Stimulated activated naive CD8-positive, alpha-beta T cell treated with anti-CD3 and anti-CD28 coated beads, Interleukin-15, Interleukin-2, amounts not matched to agents 100 ng/mL and 50 ng/mL, for 24 hours (primary cell): ENCODE measurements around the gene CCDC106.
A peak's percentile ranks its signal among the peaks of the same experiment; 100 is the strongest.

Experiments
- H3K27ac Mint-ChIP-seq: one replicate; pipeline ENCODE4 v1.8.0; 2021; ENCODE audit warnings: mild to moderate bottlenecking, mixed read lengths
- H3K27me3 Mint-ChIP-seq: one replicate; pipeline ENCODE4 v1.8.0; 2021; ENCODE audit warnings: mixed read lengths
- H3K36me3 Mint-ChIP-seq: one replicate; pipeline ENCODE4 v1.8.0; 2021; ENCODE audit warnings: low read depth, mixed read lengths
- H3K4me1 Mint-ChIP-seq: one replicate; pipeline ENCODE4 v1.8.0; 2021; ENCODE audit warnings: low read depth, mixed read lengths
- H3K4me3 Mint-ChIP-seq: one replicate; pipeline ENCODE4 v1.8.0; 2021; ENCODE audit warnings: mild to moderate bottlenecking, mixed read lengths
- H3K9me3 Mint-ChIP-seq: one replicate; pipeline ENCODE4 v1.8.0; 2021; ENCODE audit warnings: mixed read lengths

The CCDC106 gene

GRCh38 chr19:55660404-55660803, 12.4 kb downstream of the CCDC106 start:
- Mint-ChIP-seq H3K27me3 (no peaks in the 10 kb centered on the region), H3K27ac (peak overlapping the region; percentile 55), H3K4me1 (peaks cover 57% of the 10 kb centered on the region), H3K36me3 (peaks cover 78% of the 10 kb centered on the region), H3K4me3 (no peak overlapping the region), H3K9me3 (no peaks in the 10 kb centered on the region)

- Mint-ChIP-seq H3K9me3 (no peaks in the 10 kb centered on the region), H3K36me3 (peaks cover 76% of the 10 kb centered on the region), H3K4me1 (peaks cover 54% of the 10 kb centered on the region), H3K27me3 (no peaks in the 10 kb centered on the region), H3K27ac (no peak overlapping the region), H3K4me3 (no peak overlapping the region)
These were observed 13.0 kb downstream of the CCDC106 start for GRCh38 chr19:55660991-55661390.

GRCh38 chr19:55661826-55662225, 13.8 kb downstream of the CCDC106 start:
- Mint-ChIP-seq H3K27ac (peak overlapping the region; percentile 50), H3K4me1 (peaks cover 49% of the 10 kb centered on the region), H3K4me3 (no peak overlapping the region), H3K9me3 (no peaks in the 10 kb centered on the region), H3K36me3 (peaks cover 74% of the 10 kb centered on the region), H3K27me3 (no peaks in the 10 kb centered on the region)

GRCh38 chr19:55663846-55664536, 16.0 kb downstream of the CCDC106 start:
- Mint-ChIP-seq H3K4me1 (peaks cover 42% of the 10 kb centered on the region), H3K27ac (no peak overlapping the region), H3K36me3 (peaks cover 71% of the 10 kb centered on the region), H3K4me3 (no peak overlapping the region), H3K27me3 (no peaks in the 10 kb centered on the region), H3K9me3 (no peaks in the 10 kb centered on the region)

GRCh38 chr19:55666343-55667005, 18.5 kb downstream of the CCDC106 start:
- Mint-ChIP-seq H3K27ac (no peak overlapping the region), H3K4me3 (no peak overlapping the region), H3K9me3 (no peaks in the 10 kb centered on the region), H3K27me3 (no peaks in the 10 kb centered on the region), H3K36me3 (peaks cover 71% of the 10 kb centered on the region), H3K4me1 (peaks cover 50% of the 10 kb centered on the region)

- peaks cover 48% of the 10 kb centered on the region for H3K4me1 Mint-ChIP-seq
- H3K4me3 Mint-ChIP-seq: no peak overlapping the region
- H3K36me3 Mint-ChIP-seq: peaks cover 66% of the 10 kb centered on the region
- H3K27ac Mint-ChIP-seq: no peak overlapping the region
- H3K9me3 Mint-ChIP-seq: no peaks in the 10 kb centered on the region
- no peaks in the 10 kb centered on the region for H3K27me3 Mint-ChIP-seq
These were observed 19.0 kb downstream of the CCDC106 start for GRCh38 chr19:55667006-55667381.

- no peak overlapping the region for H3K27ac Mint-ChIP-seq
- peaks cover 68% of the 10 kb centered on the region for H3K36me3 Mint-ChIP-seq
- peaks cover 49% of the 10 kb centered on the region for H3K4me1 Mint-ChIP-seq
- no peaks in the 10 kb centered on the region for H3K9me3 Mint-ChIP-seq
- no peak overlapping the region for H3K4me3 Mint-ChIP-seq
- H3K27me3 Mint-ChIP-seq: no peaks in the 10 kb centered on the region
These were observed 19.5 kb downstream of the CCDC106 start for GRCh38 chr19:55667511-55667910.

GRCh38 chr19:55667958-55668357, 19.9 kb downstream of the CCDC106 start:
- peaks cover 45% of the 10 kb centered on the region for H3K4me1 Mint-ChIP-seq
- H3K36me3 Mint-ChIP-seq: peaks cover 64% of the 10 kb centered on the region
- no peak overlapping the region for H3K27ac Mint-ChIP-seq

GRCh38 chr19:55668603-55669348, 20.8 kb downstream of the CCDC106 start:
- H3K27ac Mint-ChIP-seq: no peak overlapping the region
- no peak overlapping the region for H3K4me3 Mint-ChIP-seq
- peaks cover 63% of the 10 kb centered on the region for H3K36me3 Mint-ChIP-seq
- no peaks in the 10 kb centered on the region for H3K27me3 Mint-ChIP-seq
- H3K4me1 Mint-ChIP-seq: peaks cover 43% of the 10 kb centered on the region
- no peaks in the 10 kb centered on the region for H3K9me3 Mint-ChIP-seq

More at GRCh38 chr19:55667958-55668357, 19.9 kb downstream of the CCDC106 start:
- Mint-ChIP-seq H3K27me3 (no peaks in the 10 kb centered on the region), H3K9me3 (no peaks in the 10 kb centered on the region), H3K4me3 (no peak overlapping the region)

- Mint-ChIP-seq H3K4me1 (peaks cover 49% of the 10 kb centered on the region), H3K9me3 (no peaks in the 10 kb centered on the region), H3K36me3 (peaks cover 59% of the 10 kb centered on the region), H3K27me3 (no peaks in the 10 kb centered on the region), H3K4me3 (no peak overlapping the region), H3K27ac (no peak overlapping the region)
These were observed 21.6 kb downstream of the CCDC106 start for GRCh38 chr19:55669418-55670279.

- peaks cover 49% of the 10 kb centered on the region for H3K4me1 Mint-ChIP-seq
These were observed 22.5 kb downstream of the CCDC106 start for GRCh38 chr19:55670280-55671053.

GRCh38 chr19:55671054-55671378, 23.0 kb downstream of the CCDC106 start:
- Mint-ChIP-seq H3K9me3 (no peaks in the 10 kb centered on the region), H3K27me3 (no peaks in the 10 kb centered on the region), H3K4me3 (no peak overlapping the region), H3K27ac (peak overlapping the region; percentile 34), H3K36me3 (peaks cover 55% of the 10 kb centered on the region), H3K4me1 (peaks cover 47% of the 10 kb centered on the region)

More at GRCh38 chr19:55670280-55671053, 22.5 kb downstream of the CCDC106 start:
- H3K4me3 Mint-ChIP-seq: no peak overlapping the region
- H3K36me3 Mint-ChIP-seq: peaks cover 57% of the 10 kb centered on the region
- no peaks in the 10 kb centered on the region for H3K27me3 Mint-ChIP-seq
- H3K27ac Mint-ChIP-seq: peak overlapping the region; percentile 34
- no peaks in the 10 kb centered on the region for H3K9me3 Mint-ChIP-seq

- no peak overlapping the region for H3K4me3 Mint-ChIP-seq
- no peaks in the 10 kb centered on the region for H3K9me3 Mint-ChIP-seq
- H3K27ac Mint-ChIP-seq: no peak overlapping the region
- no peaks in the 10 kb centered on the region for H3K27me3 Mint-ChIP-seq
- peaks cover 54% of the 10 kb centered on the region for H3K4me1 Mint-ChIP-seq
- H3K36me3 Mint-ChIP-seq: peaks cover 54% of the 10 kb centered on the region
These were observed 24.4 kb downstream of the CCDC106 start for GRCh38 chr19:55672418-55672817.

- Mint-ChIP-seq H3K27ac (peak overlapping the region; percentile 59), H3K27me3 (no peaks in the 10 kb centered on the region), H3K4me3 (peak overlapping the region; percentile 32), H3K4me1 (peaks cover 55% of the 10 kb centered on the region), H3K9me3 (no peaks in the 10 kb centered on the region), H3K36me3 (peaks cover 57% of the 10 kb centered on the region)
These were observed 25.5 kb downstream of the CCDC106 start for GRCh38 chr19:55673465-55673864.
